HEK293 (cell line): ENCODE measurements around the gene PHAF1.

ENCODE experiments used
- CTCF ChIA-PET: fragments of 350-600 bp; formaldehyde crosslinking; extraction: SDS; loops from one replicate; lab custom pipeline; 2021; ENCODE audit warnings: antibody characterized with exemption; lab: Yijun Ruan, JAX
- POLR2A ChIA-PET: fragments of 300-600 bp; formaldehyde crosslinking; extraction: SDS; loops from one replicate; lab custom pipeline; 2020; ENCODE audit warnings: antibody characterized with exemption, inconsistent platforms; lab: Yijun Ruan, JAX
- H3K27ac ChIP-seq: fragments of 200-500 bp; sonication (Bioruptor generic); 2 replicates; pipeline ENCODE4 v1.5.1; 2014; ENCODE audit warnings: low read depth, low read length, control low read depth, inconsistent platforms; ENCODE audit errors: extremely low read depth
- H3K36me3 ChIP-seq, 2 experiments: fragments of 200-500 bp in 1 of 2; sonication (Bioruptor generic) in 1 of 2; 1 replicate in 1 of 2; 2 replicates in 1 of 2; pipeline ENCODE4 v1.5.1; 2014 to 2017; ENCODE audit warnings: inconsistent platforms in 2 of 2, low read length in 2 of 2; ENCODE audit not compliant: control insufficient read depth in 2 of 2, insufficient read depth in 1 of 2
- H3K4me1 ChIP-seq: fragments of 200-500 bp; sonication (Bioruptor generic); 2 replicates; pipeline ENCODE4 v1.5.1; 2014; ENCODE audit warnings: mild to moderate bottlenecking, low read length, inconsistent platforms; ENCODE audit not compliant: control insufficient read depth, insufficient read depth
- H3K4me3 ChIP-seq: 2 replicates; pipeline ENCODE4 v1.5.1; 2011; ENCODE audit warnings: low read depth, mild to moderate bottlenecking, control low read depth, low read length, moderate library complexity
- H3K9me3 ChIP-seq: fragments of 200-500 bp; sonication (Bioruptor generic); 2 replicates; pipeline ENCODE4 v1.5.1; 2014; ENCODE audit warnings: low read depth, low read length, inconsistent platforms; ENCODE audit not compliant: control insufficient read depth, insufficient read depth
- HOXD13 ChIP-seq: sonication (generic); formaldehyde crosslinking; IDR thresholded peaks from 2 replicates; pipeline ENCODE4 v1.8.0; 2022; ENCODE audit warnings: missing genetic modification reagents, borderline replicate concordance
- KLF8 ChIP-seq: fragments of 450-650 bp; formaldehyde crosslinking; IDR thresholded peaks from 2 replicates; pipeline ENCODE4 v1.5.1; 2016; ENCODE audit warnings: missing biosample characterization, missing genetic modification characterization
- MEIS1 ChIP-seq: sonication (generic); formaldehyde crosslinking; IDR thresholded peaks from 2 replicates; pipeline ENCODE4 v1.8.1; 2022; ENCODE audit warnings: missing genetic modification reagents, mild to moderate bottlenecking, borderline replicate concordance
- TRIM28 ChIP-seq: IDR thresholded peaks from 2 replicates; pipeline ENCODE4 v1.6.1; 2011; ENCODE audit warnings: low read length, control low read depth, borderline replicate concordance
- ZIC2 ChIP-seq: fragments of 450-650 bp; formaldehyde crosslinking; IDR thresholded peaks from 2 replicates; pipeline ENCODE4 v1.5.1; 2016; ENCODE audit warnings: missing biosample characterization, missing genetic modification characterization
- ZNF112 ChIP-seq: fragments of 450-650 bp; formaldehyde crosslinking; IDR thresholded peaks from 2 replicates; pipeline ENCODE4 v1.5.0; 2017; ENCODE audit warnings: missing biosample characterization, missing genetic modification characterization
- ZNF19 ChIP-seq: fragments of 450-650 bp; formaldehyde crosslinking; IDR thresholded peaks from 2 replicates; pipeline ENCODE4; 2016; ENCODE audit warnings: missing biosample characterization, missing genetic modification characterization, low read depth
- ZNF214 ChIP-seq: fragments of 450-650 bp; formaldehyde crosslinking; IDR thresholded peaks from 2 replicates; pipeline ENCODE4 v1.5.1; 2017; ENCODE audit warnings: missing biosample characterization, mild to moderate bottlenecking, missing genetic modification characterization, borderline replicate concordance
- ZNF248 ChIP-seq: fragments of 450-650 bp; formaldehyde crosslinking; IDR thresholded peaks from 2 replicates; pipeline ENCODE4 v1.5.1; 2017; ENCODE audit warnings: missing biosample characterization, missing genetic modification characterization
- ZNF366 ChIP-seq: fragments of 450-650 bp; formaldehyde crosslinking; conservative IDR thresholded peaks from 2 replicates; pipeline ENCODE4 v1.5.1; 2016; ENCODE audit warnings: missing biosample characterization, missing genetic modification characterization
- ZNF423 ChIP-seq: fragments of 450-650 bp; formaldehyde crosslinking; IDR thresholded peaks from 2 replicates; pipeline ENCODE4 v1.5.1; 2016; ENCODE audit warnings: missing biosample characterization, missing genetic modification characterization
- ZNF629 ChIP-seq: fragments of 450-650 bp; formaldehyde crosslinking; IDR thresholded peaks from 2 replicates; pipeline ENCODE4 v1.5.1; 2017; ENCODE audit warnings: missing biosample characterization, missing genetic modification characterization
- TF ChIP-seq, protein P1 (sequence below): fragments of 450-650 bp; formaldehyde crosslinking; optimal IDR thresholded peaks from 2 replicates; pipeline ENCODE3; 2016; ENCODE audit warnings: missing biosample characterization, mild to moderate bottlenecking, missing genetic modification characterization
- TF ChIP-seq, protein P2 (sequence below): fragments of 450-650 bp; formaldehyde crosslinking; IDR thresholded peaks from 2 replicates; pipeline ENCODE4 v1.5.1; 2016; ENCODE audit warnings: missing biosample characterization, missing genetic modification characterization
- TF ChIP-seq, protein P3 (sequence below): fragments of 450-650 bp; formaldehyde crosslinking; IDR thresholded peaks from 2 replicates; pipeline ENCODE4 v1.5.1; 2016; ENCODE audit warnings: missing biosample characterization, missing genetic modification characterization
- TF ChIP-seq, protein P4 (sequence below): fragments of 450-650 bp; formaldehyde crosslinking; IDR thresholded peaks from 2 replicates; pipeline ENCODE4 v1.5.1; 2016; ENCODE audit warnings: missing biosample characterization, missing genetic modification characterization, borderline replicate concordance
- TF ChIP-seq, protein P5 (sequence below): fragments of 450-650 bp; IDR thresholded peaks from 2 replicates; pipeline ENCODE4 v1.5.1; 2018; ENCODE audit warnings: missing biosample characterization, mild to moderate bottlenecking, missing genetic modification characterization

PHAF1 gene

DNA sequence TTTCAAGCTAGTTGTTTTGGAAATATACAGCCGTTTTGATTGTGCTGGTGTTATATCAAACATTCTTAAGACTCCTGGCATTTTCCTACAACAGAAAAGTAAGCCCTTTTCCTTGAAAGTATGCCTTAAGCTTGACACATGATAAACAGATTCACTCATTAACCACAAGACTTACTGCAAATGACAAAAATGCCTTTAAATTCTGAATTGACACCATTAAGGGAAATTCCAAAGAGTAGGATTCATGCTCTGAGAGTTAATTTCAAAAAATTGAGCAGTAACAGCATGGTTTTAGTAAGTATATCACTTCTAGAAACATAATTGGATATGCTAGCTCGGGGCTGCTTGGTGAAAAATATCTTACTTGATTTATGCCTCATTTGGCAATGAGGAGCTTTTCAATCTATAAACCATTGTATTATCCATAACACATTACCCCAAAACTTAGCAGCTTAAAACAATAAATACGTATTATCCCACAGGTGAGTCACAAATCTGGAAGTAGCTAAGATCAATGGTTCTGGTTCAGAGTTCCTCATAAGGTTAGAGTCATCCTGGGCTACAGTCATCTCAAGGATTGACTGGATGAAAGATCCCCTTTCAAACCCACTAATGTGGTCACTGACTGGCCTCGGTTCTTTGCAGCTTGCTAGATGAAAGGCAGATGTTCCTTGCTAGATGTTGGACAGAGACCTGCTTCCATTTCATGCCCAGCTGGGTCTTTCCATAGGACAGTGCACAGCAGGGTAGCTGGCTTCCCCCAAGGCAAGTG, 8.2 kb upstream of the PHAF1 start:
- no peak for TF ChIP-seq ZNF214
- no peak for TF ChIP-seq ZNF366 (tag by site-specific recombination)
- TF ChIP-seq, protein P1, sequence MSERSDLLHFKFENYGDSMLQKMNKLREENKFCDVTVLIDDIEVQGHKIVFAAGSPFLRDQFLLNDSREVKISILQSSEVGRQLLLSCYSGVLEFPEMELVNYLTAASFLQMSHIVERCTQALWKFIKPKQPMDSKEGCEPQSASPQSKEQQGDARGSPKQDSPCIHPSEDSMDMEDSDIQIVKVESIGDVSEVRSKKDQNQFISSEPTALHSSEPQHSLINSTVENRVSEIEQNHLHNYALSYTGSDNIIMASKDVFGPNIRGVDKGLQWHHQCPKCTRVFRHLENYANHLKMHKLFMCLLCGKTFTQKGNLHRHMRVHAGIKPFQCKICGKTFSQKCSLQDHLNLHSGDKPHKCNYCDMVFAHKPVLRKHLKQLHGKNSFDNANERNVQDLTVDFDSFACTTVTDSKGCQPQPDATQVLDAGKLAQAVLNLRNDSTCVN (tag by site-specific recombination), result no peak
- TF ChIP-seq TRIM28, result no peak
- TF ChIP-seq, protein P2, sequence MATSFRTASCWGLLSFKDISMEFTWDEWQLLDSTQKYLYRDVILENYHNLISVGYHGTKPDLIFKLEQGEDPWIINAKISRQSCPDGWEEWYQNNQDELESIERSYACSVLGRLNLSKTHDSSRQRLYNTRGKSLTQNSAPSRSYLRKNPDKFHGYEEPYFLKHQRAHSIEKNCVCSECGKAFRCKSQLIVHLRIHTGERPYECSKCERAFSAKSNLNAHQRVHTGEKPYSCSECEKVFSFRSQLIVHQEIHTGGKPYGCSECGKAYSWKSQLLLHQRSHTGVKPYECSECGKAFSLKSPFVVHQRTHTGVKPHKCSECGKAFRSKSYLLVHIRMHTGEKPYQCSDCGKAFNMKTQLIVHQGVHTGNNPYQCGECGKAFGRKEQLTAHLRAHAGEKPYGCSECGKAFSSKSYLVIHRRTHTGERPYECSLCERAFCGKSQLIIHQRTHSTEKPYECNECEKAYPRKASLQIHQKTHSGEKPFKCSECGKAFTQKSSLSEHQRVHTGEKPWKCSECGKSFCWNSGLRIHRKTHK (tag by site-specific recombination), result no peak
- no peak for TF ChIP-seq ZNF629 (tag by site-specific recombination)
- TF ChIP-seq, protein P3, sequence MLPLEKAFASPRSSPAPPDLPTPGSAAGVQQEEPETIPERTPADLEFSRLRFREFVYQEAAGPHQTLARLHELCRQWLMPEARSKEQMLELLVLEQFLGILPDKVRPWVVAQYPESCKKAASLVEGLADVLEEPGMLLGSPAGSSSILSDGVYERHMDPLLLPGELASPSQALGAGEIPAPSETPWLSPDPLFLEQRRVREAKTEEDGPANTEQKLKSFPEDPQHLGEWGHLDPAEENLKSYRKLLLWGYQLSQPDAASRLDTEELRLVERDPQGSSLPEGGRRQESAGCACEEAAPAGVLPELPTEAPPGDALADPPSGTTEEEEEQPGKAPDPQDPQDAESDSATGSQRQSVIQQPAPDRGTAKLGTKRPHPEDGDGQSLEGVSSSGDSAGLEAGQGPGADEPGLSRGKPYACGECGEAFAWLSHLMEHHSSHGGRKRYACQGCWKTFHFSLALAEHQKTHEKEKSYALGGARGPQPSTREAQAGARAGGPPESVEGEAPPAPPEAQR (tag by site-specific recombination), result no peak
- no peak for TF ChIP-seq ZNF248 (tag by site-specific recombination)
- TF ChIP-seq ZNF423 (tag by site-specific recombination), result no peak
- no peak for TF ChIP-seq KLF8 (tag by site-specific recombination)
- TF ChIP-seq HOXD13 (CRISPR knock-in tag), result no peak
- TF ChIP-seq, protein P4, sequence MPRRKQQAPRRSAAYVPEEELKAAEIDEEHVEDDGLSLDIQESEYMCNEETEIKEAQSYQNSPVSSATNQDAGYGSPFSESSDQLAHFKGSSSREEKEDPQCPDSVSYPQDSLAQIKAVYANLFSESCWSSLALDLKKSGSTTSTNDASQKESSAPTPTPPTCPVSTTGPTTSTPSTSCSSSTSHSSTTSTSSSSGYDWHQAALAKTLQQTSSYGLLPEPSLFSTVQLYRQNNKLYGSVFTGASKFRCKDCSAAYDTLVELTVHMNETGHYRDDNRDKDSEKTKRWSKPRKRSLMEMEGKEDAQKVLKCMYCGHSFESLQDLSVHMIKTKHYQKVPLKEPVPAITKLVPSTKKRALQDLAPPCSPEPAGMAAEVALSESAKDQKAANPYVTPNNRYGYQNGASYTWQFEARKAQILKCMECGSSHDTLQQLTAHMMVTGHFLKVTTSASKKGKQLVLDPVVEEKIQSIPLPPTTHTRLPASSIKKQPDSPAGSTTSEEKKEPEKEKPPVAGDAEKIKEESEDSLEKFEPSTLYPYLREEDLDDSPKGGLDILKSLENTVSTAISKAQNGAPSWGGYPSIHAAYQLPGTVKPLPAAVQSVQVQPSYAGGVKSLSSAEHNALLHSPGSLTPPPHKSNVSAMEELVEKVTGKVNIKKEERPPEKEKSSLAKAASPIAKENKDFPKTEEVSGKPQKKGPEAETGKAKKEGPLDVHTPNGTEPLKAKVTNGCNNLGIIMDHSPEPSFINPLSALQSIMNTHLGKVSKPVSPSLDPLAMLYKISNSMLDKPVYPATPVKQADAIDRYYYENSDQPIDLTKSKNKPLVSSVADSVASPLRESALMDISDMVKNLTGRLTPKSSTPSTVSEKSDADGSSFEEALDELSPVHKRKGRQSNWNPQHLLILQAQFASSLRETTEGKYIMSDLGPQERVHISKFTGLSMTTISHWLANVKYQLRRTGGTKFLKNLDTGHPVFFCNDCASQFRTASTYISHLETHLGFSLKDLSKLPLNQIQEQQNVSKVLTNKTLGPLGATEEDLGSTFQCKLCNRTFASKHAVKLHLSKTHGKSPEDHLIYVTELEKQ (tag by site-specific recombination), result no peak
- no peak for TF ChIP-seq MEIS1
- TF ChIP-seq, protein P5, sequence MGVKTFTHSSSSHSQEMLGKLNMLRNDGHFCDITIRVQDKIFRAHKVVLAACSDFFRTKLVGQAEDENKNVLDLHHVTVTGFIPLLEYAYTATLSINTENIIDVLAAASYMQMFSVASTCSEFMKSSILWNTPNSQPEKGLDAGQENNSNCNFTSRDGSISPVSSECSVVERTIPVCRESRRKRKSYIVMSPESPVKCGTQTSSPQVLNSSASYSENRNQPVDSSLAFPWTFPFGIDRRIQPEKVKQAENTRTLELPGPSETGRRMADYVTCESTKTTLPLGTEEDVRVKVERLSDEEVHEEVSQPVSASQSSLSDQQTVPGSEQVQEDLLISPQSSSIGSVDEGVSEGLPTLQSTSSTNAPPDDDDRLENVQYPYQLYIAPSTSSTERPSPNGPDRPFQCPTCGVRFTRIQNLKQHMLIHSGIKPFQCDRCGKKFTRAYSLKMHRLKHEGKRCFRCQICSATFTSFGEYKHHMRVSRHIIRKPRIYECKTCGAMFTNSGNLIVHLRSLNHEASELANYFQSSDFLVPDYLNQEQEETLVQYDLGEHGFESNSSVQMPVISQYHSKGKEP, result no peak
- TF ChIP-seq ZNF112 (tag by site-specific recombination), result no peak
- TF ChIP-seq ZNF19, result no peak
- no peak for TF ChIP-seq ZIC2 (tag by site-specific recombination)
- TF ChIP-seq, all 188 proteins: peak for 0
- Histone ChIP-seq H3K36me3 (peaks cover 4 to 7% of the 10 kb centered on the region in 2 experiments; a peak in 2 of 3 replicates), H3K4me3 (no peak overlapping the region), H3K9me3 (no peaks in the 10 kb centered on the region), H3K4me1 (peaks cover 5% of the 10 kb centered on the region; the same call in 1 of the 2 replicates), H3K27ac (no peak overlapping the region)
- ChIA-PET CTCF (interaction anchor here (0.6 to 9.1 kb wide), 21 partner anchors 8 to 210 kb away, joined by 3 to 104 read pairs (median 3); partner anchors contain the start of gene CES3), POLR2A (interaction anchor here (0.6 kb wide), 1 partner anchor 73 kb away, joined by 4 read pairs; no protein-coding TSS in a partner anchor)
